HepG2 (cell line): ENCODE results near the gene NEDD8. TPM values are rescaled to one million over a fixed set of nuclear protein-coding genes. Genes with fewer than 3 reads are reported as not detected.

ENCODE experiments used
- ATAD3A ChIP-seq: sonication (generic); formaldehyde crosslinking; IDR thresholded peaks from 2 replicates; pipeline ENCODE4 v1.4.0; 2020; ENCODE audit warnings: missing genetic modification reagents
- DNMT1 ChIP-seq: sonication (generic); formaldehyde crosslinking; IDR thresholded peaks from 2 replicates; pipeline ENCODE4 v1.5.1; 2020; ENCODE audit warnings: mild to moderate bottlenecking, missing genetic modification reagents
- DR1 ChIP-seq: sonication (generic); formaldehyde crosslinking; IDR thresholded peaks from 2 replicates; pipeline ENCODE4 v1.8.0; 2021; ENCODE audit warnings: mild to moderate bottlenecking, missing genetic modification reagents, inconsistent platforms
- GTF2F1 ChIP-seq: fragments of 150-350 bp; IDR thresholded peaks from 2 replicates; pipeline ENCODE4 v1.6.1; 2014; ENCODE audit warnings: low read length
- HES4 ChIP-seq: sonication (generic); formaldehyde crosslinking; IDR thresholded peaks from 2 replicates; pipeline ENCODE4 v1.9.0; 2021; ENCODE audit warnings: mild to moderate bottlenecking, missing genetic modification reagents, borderline replicate concordance
- HIVEP1 ChIP-seq: sonication (generic); formaldehyde crosslinking; IDR thresholded peaks from 2 replicates; pipeline ENCODE4 v1.4.0; 2020; ENCODE audit warnings: mild to moderate bottlenecking, missing genetic modification reagents
- JUNB ChIP-seq: sonication (generic); formaldehyde crosslinking; IDR thresholded peaks from 2 replicates; pipeline ENCODE4 v1.8.0; 2022; ENCODE audit warnings: missing genetic modification reagents, mild to moderate bottlenecking, borderline replicate concordance
- MIER2 ChIP-seq: IDR thresholded peaks from 2 replicates; pipeline ENCODE4 v1.6.1; 2016; ENCODE audit warnings: missing biosample characterization, missing genetic modification reagents
- MLLT10 ChIP-seq: sonication (generic); formaldehyde crosslinking; IDR thresholded peaks from 2 replicates; pipeline ENCODE4 v1.4.0; 2020; ENCODE audit warnings: missing genetic modification reagents
- MTA1 ChIP-seq: sonication (generic); formaldehyde crosslinking; IDR thresholded peaks from 2 replicates; pipeline ENCODE4 v1.4.0; 2020; ENCODE audit warnings: missing genetic modification reagents, mild to moderate bottlenecking, borderline replicate concordance
- POLR2G ChIP-seq: fragments of 200-400 bp; formaldehyde crosslinking; IDR thresholded peaks from 2 replicates; pipeline ENCODE4 v1.6.1; 2018; ENCODE audit warnings: mild to moderate bottlenecking, low read depth, low read length, moderate library complexity
- RXRB ChIP-seq: IDR thresholded peaks from 2 replicates; pipeline ENCODE4 v1.6.1; 2016; ENCODE audit warnings: borderline replicate concordance, missing genetic modification reagents, missing compliant biosample characterization
- SMAD1 ChIP-seq: sonication (generic); formaldehyde crosslinking; IDR thresholded peaks from 2 replicates; pipeline ENCODE4 v1.4.0; 2020; ENCODE audit warnings: missing genetic modification reagents, low read depth, mild to moderate bottlenecking, borderline replicate concordance
- SMAD9 ChIP-seq: sonication (generic); formaldehyde crosslinking; IDR thresholded peaks from 2 replicates; pipeline ENCODE4 v1.5.1; 2020; ENCODE audit warnings: mild to moderate bottlenecking, missing genetic modification reagents
- SMYD3 ChIP-seq: sonication (generic); formaldehyde crosslinking; IDR thresholded peaks from 2 replicates; pipeline ENCODE4 v1.8.1; 2023; ENCODE audit warnings: mild to moderate bottlenecking, missing genetic modification reagents
- ZBTB42 ChIP-seq: sonication (generic); formaldehyde crosslinking; IDR thresholded peaks from 2 replicates; pipeline ENCODE4 v1.5.0; 2020; ENCODE audit warnings: mild to moderate bottlenecking, missing genetic modification reagents
- ZBTB7B ChIP-seq: sonication (generic); formaldehyde crosslinking; IDR thresholded peaks from 2 replicates; pipeline ENCODE4 v1.4.0; 2020; ENCODE audit warnings: missing genetic modification reagents
- ZC3H4 ChIP-seq: sonication (generic); formaldehyde crosslinking; IDR thresholded peaks from 2 replicates; pipeline ENCODE4 v1.4.0; 2020; ENCODE audit warnings: missing genetic modification reagents, borderline replicate concordance
- ZNF543 ChIP-seq: sonication (generic); formaldehyde crosslinking; IDR thresholded peaks from 2 replicates; pipeline ENCODE4 v1.4.0; 2020; ENCODE audit warnings: mild to moderate bottlenecking, missing genetic modification reagents
- ZNF777 ChIP-seq: sonication (generic); formaldehyde crosslinking; IDR thresholded peaks from 2 replicates; pipeline ENCODE4 v1.4.0; 2020; ENCODE audit warnings: missing genetic modification reagents
- ZNF788 ChIP-seq: sonication (generic); formaldehyde crosslinking; IDR thresholded peaks from 2 replicates; pipeline ENCODE4 v1.5.0; 2020; ENCODE audit warnings: mild to moderate bottlenecking, missing genetic modification reagents, borderline replicate concordance
- ZNF891 ChIP-seq: sonication (generic); formaldehyde crosslinking; IDR thresholded peaks from 2 replicates; pipeline ENCODE4 v1.5.0; 2020; ENCODE audit warnings: mild to moderate bottlenecking, missing genetic modification reagents
- polyA plus RNA-seq, 8 experiments: library from polyadenylated mRNA; depleted of rRNA in 3 of 8; stranded (reverse) in 7 of 8; unstranded in 1 of 8; fragments of >200 nt; fragmentation: Illumina TruSeq in 4 of 8; extraction: Trizol in 4 of 8; gene quantifications; 2 replicates each; pipeline versions ENCODE4 v1.2.1 to v1.2.3, GENCODE V29; 2011 to 2016; ENCODE audit warnings: low read depth in 4 of 8, missing spikeins in 1 of 8, mixed read lengths in 1 of 8; ENCODE audit not compliant: insufficient read depth in 1 of 8
- total RNA-seq, 5 experiments: library from RNA; depleted of rRNA; stranded (reverse); fragments of >200 nt; fragmentation: Illumina TruSeq; extraction: Trizol; gene quantifications; 2 replicates each; pipeline ENCODE4 v1.2.3, GENCODE V29; 2016; ENCODE audit warnings: low read depth in 1 of 5
- TF ChIP-seq, protein P1 (sequence below): sonication (generic); formaldehyde crosslinking; IDR thresholded peaks from 2 replicates; pipeline ENCODE4 v1.8.0; 2022; ENCODE audit warnings: low read depth, missing genetic modification reagents
- TF ChIP-seq, protein P2 (sequence below): sonication (generic); formaldehyde crosslinking; IDR thresholded peaks from 2 replicates; pipeline ENCODE4 v1.8.1; 2023; ENCODE audit warnings: mild to moderate bottlenecking, moderate library complexity, missing genetic modification reagents
- TF ChIP-seq, protein P3 (sequence below): sonication (generic); formaldehyde crosslinking; conservative IDR thresholded peaks from 2 replicates; pipeline ENCODE4 v1.4.0; 2020; ENCODE audit warnings: mild to moderate bottlenecking, missing genetic modification reagents, moderate library complexity

NEDD8 gene
- total and polyA plus RNA-seq, 2 of the 13 experiments (the other 11 are each of a cell fraction or from before 2014, with no cell fraction given) = 535 to 713 TPM

DNA sequence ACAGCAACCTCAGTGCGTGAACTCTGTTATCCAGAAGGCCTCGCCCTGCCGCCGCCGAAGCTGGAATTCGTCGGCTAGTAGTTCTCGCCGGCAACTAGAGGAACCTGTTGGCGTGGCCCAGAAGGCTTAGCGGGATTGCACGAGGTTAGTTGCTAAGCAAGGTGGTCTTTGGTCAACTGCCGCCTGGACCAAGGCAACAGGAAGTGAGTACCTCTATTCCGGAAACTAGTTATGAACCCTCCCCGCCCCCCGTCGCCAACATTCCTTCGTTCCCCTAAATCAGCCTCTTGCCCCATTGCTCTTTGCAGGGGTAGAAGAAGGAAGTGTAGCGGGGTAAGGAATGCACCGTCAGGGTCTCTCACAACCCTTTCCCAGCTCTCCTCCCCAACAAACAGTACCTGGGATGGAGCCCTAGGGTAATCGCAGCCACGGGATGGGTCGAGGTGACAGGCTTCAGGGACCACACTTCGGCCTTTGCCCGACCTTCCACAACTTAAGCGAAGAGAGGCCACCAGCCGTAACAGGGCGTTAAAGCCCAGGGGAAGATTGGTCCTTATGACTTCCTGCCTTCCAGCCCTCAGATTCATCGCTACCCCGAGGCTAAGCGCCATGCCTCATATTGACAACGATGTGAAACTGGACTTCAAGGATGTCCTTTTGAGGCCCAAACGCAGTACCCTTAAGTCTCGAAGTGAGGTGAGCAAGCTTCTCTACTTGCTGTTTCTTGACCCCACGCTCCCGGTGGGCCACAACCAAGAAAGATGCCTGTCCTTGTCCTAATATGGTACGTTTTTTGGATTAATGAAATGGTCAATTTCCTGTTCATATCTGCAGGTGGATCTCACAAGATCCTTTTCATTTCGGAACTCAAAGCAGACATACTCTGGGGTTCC, 724 bp upstream of the NEDD8 start, which contains the start of gene GMPR2 (continued):
- TF ChIP-seq, protein P1, sequence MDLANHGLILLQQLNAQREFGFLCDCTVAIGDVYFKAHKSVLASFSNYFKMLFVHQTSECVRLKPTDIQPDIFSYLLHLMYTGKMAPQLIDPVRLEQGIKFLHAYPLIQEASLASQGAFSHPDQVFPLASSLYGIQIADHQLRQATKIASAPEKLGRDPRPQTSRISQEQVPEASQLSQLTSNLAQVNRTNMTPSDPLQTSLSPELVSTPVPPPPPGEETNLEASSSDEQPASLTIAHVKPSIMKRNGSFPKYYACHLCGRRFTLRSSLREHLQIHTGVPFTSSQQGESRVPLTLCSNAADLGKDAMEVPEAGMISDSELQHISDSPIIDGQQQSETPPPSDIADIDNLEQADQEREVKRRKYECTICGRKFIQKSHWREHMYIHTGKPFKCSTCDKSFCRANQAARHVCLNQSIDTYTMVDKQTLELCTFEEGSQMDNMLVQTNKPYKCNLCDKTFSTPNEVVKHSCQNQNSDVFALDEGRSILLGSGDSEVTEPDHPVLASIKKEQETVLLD (CRISPR knock-in tag) = no peak
- TF ChIP-seq GTF2F1 (no peak), ZNF891 (peak; percentile 87), ATAD3A (peak; percentile 90; the same call in 1 of the 2 replicates), ZBTB42 (CRISPR knock-in tag) (peak; percentile 81; the same call in 1 of the 2 replicates), ZBTB7B (peak; percentile 95), ZNF788 (CRISPR knock-in tag) (0 out of 2 replicates have a peak, but pooled peaks have one; percentile 34), ZNF777 (CRISPR knock-in tag) (peak; percentile 75), HES4 (CRISPR knock-in tag) (peak; percentile 5), DR1 (CRISPR knock-in tag) (peak; percentile 80; the same call in 1 of the 2 replicates), RXRB (CRISPR knock-in tag) (peak; percentile 70), POLR2G (peak; percentile 96), JUNB (CRISPR knock-in tag) (no peak), DNMT1 (peak; percentile 10), SMYD3 (CRISPR knock-in tag) (peak; percentile 92), ZC3H4 (CRISPR knock-in tag) (peak; percentile 64; the same call in 1 of the 2 replicates), MLLT10 (no peak), SMAD9 (CRISPR knock-in tag) (peak; percentile 13), MIER2 (CRISPR knock-in tag) (peak; percentile 28; the same call in 1 of the 2 replicates), MTA1 (peak; percentile 62), SMAD1 (CRISPR knock-in tag) (no peak), ZNF543 (CRISPR knock-in tag) (peak; percentile 74), HIVEP1 (peak; percentile 86)
- TF ChIP-seq, protein P2, sequence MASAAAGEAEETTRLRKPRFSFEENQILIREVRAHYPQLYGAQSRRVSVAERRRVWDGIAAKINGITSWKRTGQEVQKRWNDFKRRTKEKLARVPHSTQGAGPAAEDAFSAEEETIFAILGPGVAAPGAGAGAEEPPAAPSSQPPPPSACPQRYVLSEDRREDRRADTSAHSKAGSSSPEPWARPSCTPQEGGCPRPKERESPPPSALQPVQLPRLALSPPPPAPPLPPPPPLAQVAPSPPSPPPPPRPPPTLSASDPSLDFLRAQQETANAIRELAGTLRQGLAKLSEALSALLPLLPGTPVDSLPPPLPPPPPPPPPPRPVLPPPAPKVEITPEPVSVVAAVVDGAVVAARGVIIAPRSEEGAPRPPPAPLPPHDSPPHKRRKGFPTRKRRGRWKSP (CRISPR knock-in tag) = no peak
- TF ChIP-seq, protein P3, sequence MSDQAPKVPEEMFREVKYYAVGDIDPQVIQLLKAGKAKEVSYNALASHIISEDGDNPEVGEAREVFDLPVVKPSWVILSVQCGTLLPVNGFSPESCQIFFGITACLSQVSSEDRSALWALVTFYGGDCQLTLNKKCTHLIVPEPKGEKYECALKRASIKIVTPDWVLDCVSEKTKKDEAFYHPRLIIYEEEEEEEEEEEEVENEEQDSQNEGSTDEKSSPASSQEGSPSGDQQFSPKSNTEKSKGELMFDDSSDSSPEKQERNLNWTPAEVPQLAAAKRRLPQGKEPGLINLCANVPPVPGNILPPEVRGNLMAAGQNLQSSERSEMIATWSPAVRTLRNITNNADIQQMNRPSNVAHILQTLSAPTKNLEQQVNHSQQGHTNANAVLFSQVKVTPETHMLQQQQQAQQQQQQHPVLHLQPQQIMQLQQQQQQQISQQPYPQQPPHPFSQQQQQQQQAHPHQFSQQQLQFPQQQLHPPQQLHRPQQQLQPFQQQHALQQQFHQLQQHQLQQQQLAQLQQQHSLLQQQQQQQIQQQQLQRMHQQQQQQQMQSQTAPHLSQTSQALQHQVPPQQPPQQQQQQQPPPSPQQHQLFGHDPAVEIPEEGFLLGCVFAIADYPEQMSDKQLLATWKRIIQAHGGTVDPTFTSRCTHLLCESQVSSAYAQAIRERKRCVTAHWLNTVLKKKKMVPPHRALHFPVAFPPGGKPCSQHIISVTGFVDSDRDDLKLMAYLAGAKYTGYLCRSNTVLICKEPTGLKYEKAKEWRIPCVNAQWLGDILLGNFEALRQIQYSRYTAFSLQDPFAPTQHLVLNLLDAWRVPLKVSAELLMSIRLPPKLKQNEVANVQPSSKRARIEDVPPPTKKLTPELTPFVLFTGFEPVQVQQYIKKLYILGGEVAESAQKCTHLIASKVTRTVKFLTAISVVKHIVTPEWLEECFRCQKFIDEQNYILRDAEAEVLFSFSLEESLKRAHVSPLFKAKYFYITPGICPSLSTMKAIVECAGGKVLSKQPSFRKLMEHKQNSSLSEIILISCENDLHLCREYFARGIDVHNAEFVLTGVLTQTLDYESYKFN (CRISPR knock-in tag) = peak; percentile 77
